Liver (tissue), 9 donors: ENCODE measurements around the gene ETNPPL. TPM values are rescaled to one million over a fixed set of nuclear protein-coding genes. Genes with fewer than 3 reads are reported as not detected.

Experiments used
- DNase-seq: peaks from one replicate; pipeline ENCODE4 v3.0.0-alpha.2; 2017; ENCODE audit warnings: low spot score
- H3K27ac ChIP-seq, 2 donors: one replicate each; pipeline ENCODE4 v1.7.0; 2013; ENCODE audit warnings: inconsistent platforms in 2 of 2, low read length in 2 of 2, control low read depth in 1 of 2, low read depth in 1 of 2, mild to moderate bottlenecking in 1 of 2
- H3K27me3 ChIP-seq, 4 donors: one replicate each; pipeline versions ENCODE4 v1.6.1 to v1.7.0; 2013; ENCODE audit warnings: low read length in 3 of 4, inconsistent platforms in 1 of 4, mild to moderate bottlenecking in 1 of 4, moderate library complexity in 1 of 4; ENCODE audit not compliant: control insufficient read depth in 4 of 4, insufficient read depth in 4 of 4
- H3K36me3 ChIP-seq, 4 donors: one replicate each; pipeline versions ENCODE4 v1.6.1 to v1.7.0; 2013; ENCODE audit warnings: low read length in 3 of 4, mild to moderate bottlenecking in 3 of 4, low read depth in 1 of 4, moderate library complexity in 1 of 4; ENCODE audit not compliant: control insufficient read depth in 4 of 4, insufficient read depth in 3 of 4
- H3K4me1 ChIP-seq, 4 donors: one replicate each; pipeline versions ENCODE4 v1.6.1 to v1.7.0; 2013; ENCODE audit warnings: low read length in 3 of 4, mild to moderate bottlenecking in 3 of 4, moderate library complexity in 1 of 4; ENCODE audit not compliant: control insufficient read depth in 4 of 4, insufficient read depth in 4 of 4
- H3K4me3 ChIP-seq, 3 donors: one replicate each; pipeline versions ENCODE4 v1.6.1 to v1.7.0; 2013; ENCODE audit warnings: low read length in 3 of 3, control low read depth in 1 of 3, low read depth in 1 of 3, mild to moderate bottlenecking in 1 of 3
- H3K9ac ChIP-seq, 2 donors: one replicate each; pipeline ENCODE4 v1.7.0; 2013; ENCODE audit warnings: low read length in 2 of 2, mild to moderate bottlenecking in 2 of 2, moderate library complexity in 2 of 2, control low read depth in 1 of 2, low read depth in 1 of 2
- H3K9me3 ChIP-seq, 4 donors: one replicate each; pipeline versions ENCODE4 v1.6.1 to v1.7.0; 2013; ENCODE audit warnings: low read length in 3 of 4; ENCODE audit not compliant: control insufficient read depth in 4 of 4
- EGR1 ChIP-seq, 2 donors: IDR thresholded peaks; 2 replicates each; pipeline ENCODE4 v1.6.1; 2016 to 2018; ENCODE audit warnings: antibody characterized with exemption in 2 of 2, low read depth in 2 of 2
- FOXA1 ChIP-seq: IDR thresholded peaks from 2 replicates; pipeline ENCODE4 v1.6.1; 2016; ENCODE audit warnings: antibody characterized with exemption
- FOXA2 ChIP-seq: IDR thresholded peaks from 2 replicates; pipeline ENCODE4 v1.6.1; 2016; ENCODE audit warnings: antibody characterized with exemption
- GABPA ChIP-seq, 2 donors: IDR thresholded peaks in 1 of 2; conservative IDR thresholded peaks in 1 of 2; 2 replicates each; pipeline ENCODE4 v1.6.1; 2016; ENCODE audit warnings: antibody characterized with exemption in 2 of 2, mild to moderate bottlenecking in 1 of 2, moderate library complexity in 1 of 2
- HNF4A ChIP-seq, 2 donors: conservative IDR thresholded peaks; 2 replicates each; pipeline ENCODE4 v1.6.1; 2016; ENCODE audit warnings: antibody characterized with exemption in 2 of 2, mild to moderate bottlenecking in 2 of 2
- HNF4G ChIP-seq: IDR thresholded peaks from 2 replicates; pipeline ENCODE4 v1.6.1; 2016; ENCODE audit warnings: antibody characterized with exemption
- JUND ChIP-seq, 2 donors: IDR thresholded peaks; 2 replicates each; pipeline ENCODE4 v1.6.1; 2016; ENCODE audit warnings: antibody characterized with exemption in 2 of 2
- NR2F2 ChIP-seq: IDR thresholded peaks from 2 replicates; pipeline ENCODE4 v1.6.1; 2016; ENCODE audit warnings: antibody characterized with exemption
- RAD21 ChIP-seq, 2 donors: IDR thresholded peaks; 2 replicates each; pipeline ENCODE4 v1.6.1; 2016; ENCODE audit warnings: antibody characterized with exemption in 2 of 2, mild to moderate bottlenecking in 2 of 2
- REST ChIP-seq: IDR thresholded peaks from 2 replicates; pipeline ENCODE4 v1.6.1; 2016; ENCODE audit warnings: antibody characterized with exemption, mild to moderate bottlenecking
- RXRA ChIP-seq, 2 donors: IDR thresholded peaks; 2 replicates each; pipeline ENCODE4 v1.6.1; 2017 to 2018; ENCODE audit warnings: antibody characterized with exemption in 2 of 2, mild to moderate bottlenecking in 1 of 2
- TAF1 ChIP-seq: conservative IDR thresholded peaks from 2 replicates; pipeline ENCODE4 v1.6.1; 2016; ENCODE audit warnings: antibody characterized with exemption, mild to moderate bottlenecking
- YY1 ChIP-seq: IDR thresholded peaks from 2 replicates; pipeline ENCODE4 v1.6.1; 2016; ENCODE audit warnings: antibody characterized with exemption, mild to moderate bottlenecking
- WGBS: extraction: QIAGEN DNeasy Blood & Tissue Kit; methylation state at CpG from one replicate; pipeline ENCODE4 v1.1.7; 2013; 5-methylcytosine and 5-hydroxymethylcytosine counted together
- polyA plus RNA-seq, 2 donors: library from polyadenylated mRNA; stranded (reverse) in 1 of 2; unstranded in 1 of 2; fragments of 200-250 nt in 1 of 2; fragments of >200 nt in 1 of 2; fragmentation: Nextera tagmentation in 1 of 2; extraction: Ambion mirVana in 1 of 2; gene quantifications; one replicate each; pipeline versions ENCODE4 v1.2.1 to v1.2.3, GENCODE V29; 2013 to 2015
- total RNA-seq, 2 donors: library from RNA; depleted of rRNA; stranded (reverse); fragments of >200 nt; gene quantifications; one replicate each; pipeline ENCODE4 v1.2.3, GENCODE V29; 2014
- TF ChIP-seq, protein P1 (sequence below): fragments of 150-350 bp; IDR thresholded peaks from 2 replicates; pipeline ENCODE4 v1.5.1; 2017; ENCODE audit warnings: improper control_type of control experiment, low read depth, low read length; ENCODE audit not compliant: missing input control
- TF ChIP-seq, protein P2 (sequence below): IDR thresholded peaks from 2 replicates; pipeline ENCODE4 v1.6.1; 2016; ENCODE audit warnings: antibody characterized with exemption
- TF ChIP-seq, protein P3 (sequence below): IDR thresholded peaks from 2 replicates; pipeline ENCODE4 v1.6.1; 2016; ENCODE audit warnings: antibody characterized with exemption
- TF ChIP-seq, protein P4 (sequence below): IDR thresholded peaks from 2 replicates; pipeline ENCODE4 v1.6.1; 2016; ENCODE audit warnings: antibody characterized with exemption
- donor health status: healthy.
- donor health status: healthy.
- donor health status: healthy.
- donor health status: healthy.
- donor health status: healthy.

ETNPPL gene
- total and polyA plus RNA-seq, 4 donors, result 2.5 to 43.3 (median 25.3) TPM

GRCh38 chr4:108763986-108764385 lies 1.1 kb upstream of the ETNPPL start:
- WGBS, result 50% methylated on average over 4 of the region's 4 CpGs
- no peak for DNase-seq
- Histone ChIP-seq H3K9me3 (no peaks in the 10 kb centered on the region), H3K27me3 (no peaks in the 10 kb centered on the region), H3K36me3 (peaks cover 0 to 4% (median 0%) of the 10 kb centered on the region in 4 donors), H3K27ac (peak overlapping the region; percentile 72 to 94), H3K4me3 (no peak overlapping the region), H3K9ac (no peak overlapping the region), H3K4me1 (peaks cover 10 to 35% (median 24%) of the 10 kb centered on the region in 4 donors)
- no peak for TF ChIP-seq FOXA1
- TF ChIP-seq GABPA (IDR thresholded peaks at IDR 0.05 in 1 of 2, conservative IDR thresholded peaks at IDR 0.05 in 1 of 2), result no peak
- TF ChIP-seq JUND (IDR thresholded peaks at IDR 0.05), result no peak
- TF ChIP-seq, protein P1, sequence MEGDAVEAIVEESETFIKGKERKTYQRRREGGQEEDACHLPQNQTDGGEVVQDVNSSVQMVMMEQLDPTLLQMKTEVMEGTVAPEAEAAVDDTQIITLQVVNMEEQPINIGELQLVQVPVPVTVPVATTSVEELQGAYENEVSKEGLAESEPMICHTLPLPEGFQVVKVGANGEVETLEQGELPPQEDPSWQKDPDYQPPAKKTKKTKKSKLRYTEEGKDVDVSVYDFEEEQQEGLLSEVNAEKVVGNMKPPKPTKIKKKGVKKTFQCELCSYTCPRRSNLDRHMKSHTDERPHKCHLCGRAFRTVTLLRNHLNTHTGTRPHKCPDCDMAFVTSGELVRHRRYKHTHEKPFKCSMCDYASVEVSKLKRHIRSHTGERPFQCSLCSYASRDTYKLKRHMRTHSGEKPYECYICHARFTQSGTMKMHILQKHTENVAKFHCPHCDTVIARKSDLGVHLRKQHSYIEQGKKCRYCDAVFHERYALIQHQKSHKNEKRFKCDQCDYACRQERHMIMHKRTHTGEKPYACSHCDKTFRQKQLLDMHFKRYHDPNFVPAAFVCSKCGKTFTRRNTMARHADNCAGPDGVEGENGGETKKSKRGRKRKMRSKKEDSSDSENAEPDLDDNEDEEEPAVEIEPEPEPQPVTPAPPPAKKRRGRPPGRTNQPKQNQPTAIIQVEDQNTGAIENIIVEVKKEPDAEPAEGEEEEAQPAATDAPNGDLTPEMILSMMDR, result no peak
- TF ChIP-seq, protein P2, sequence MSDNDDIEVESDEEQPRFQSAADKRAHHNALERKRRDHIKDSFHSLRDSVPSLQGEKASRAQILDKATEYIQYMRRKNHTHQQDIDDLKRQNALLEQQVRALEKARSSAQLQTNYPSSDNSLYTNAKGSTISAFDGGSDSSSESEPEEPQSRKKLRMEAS, result no peak
- no peak for TF ChIP-seq REST
- TF ChIP-seq YY1, result no peak
- TF ChIP-seq HNF4A (conservative IDR thresholded peaks at IDR 0.05), result peak in 1 of 2 donors; percentile 10
- TF ChIP-seq RAD21 (IDR thresholded peaks at IDR 0.05), result no peak
- peak; percentile 73 to 84 for TF ChIP-seq RXRA (IDR thresholded peaks at IDR 0.05)
- TF ChIP-seq EGR1 (IDR thresholded peaks at IDR 0.05; ENCODE audit: low read depth in 2 of 2), result no peak
- TF ChIP-seq, protein P3, sequence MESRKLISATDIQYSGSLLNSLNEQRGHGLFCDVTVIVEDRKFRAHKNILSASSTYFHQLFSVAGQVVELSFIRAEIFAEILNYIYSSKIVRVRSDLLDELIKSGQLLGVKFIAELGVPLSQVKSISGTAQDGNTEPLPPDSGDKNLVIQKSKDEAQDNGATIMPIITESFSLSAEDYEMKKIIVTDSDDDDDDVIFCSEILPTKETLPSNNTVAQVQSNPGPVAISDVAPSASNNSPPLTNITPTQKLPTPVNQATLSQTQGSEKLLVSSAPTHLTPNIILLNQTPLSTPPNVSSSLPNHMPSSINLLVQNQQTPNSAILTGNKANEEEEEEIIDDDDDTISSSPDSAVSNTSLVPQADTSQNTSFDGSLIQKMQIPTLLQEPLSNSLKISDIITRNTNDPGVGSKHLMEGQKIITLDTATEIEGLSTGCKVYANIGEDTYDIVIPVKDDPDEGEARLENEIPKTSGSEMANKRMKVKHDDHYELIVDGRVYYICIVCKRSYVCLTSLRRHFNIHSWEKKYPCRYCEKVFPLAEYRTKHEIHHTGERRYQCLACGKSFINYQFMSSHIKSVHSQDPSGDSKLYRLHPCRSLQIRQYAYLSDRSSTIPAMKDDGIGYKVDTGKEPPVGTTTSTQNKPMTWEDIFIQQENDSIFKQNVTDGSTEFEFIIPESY, result no peak
- TF ChIP-seq NR2F2, result no peak
- TF ChIP-seq TAF1, result no peak
- no peak for TF ChIP-seq FOXA2
- TF ChIP-seq HNF4G, result no peak

- H3K9ac ChIP-seq, result peak overlapping the region; percentile 49 to 57
- no peaks in the 10 kb centered on the region for H3K9me3 ChIP-seq
- 6% methylated on average over 11 of the region's 11 CpGs for WGBS
- no peak for DNase-seq
- H3K4me3 ChIP-seq, result peak overlapping the region; percentile 59 to 85 (median 80)
- H3K27ac ChIP-seq, result peak overlapping the region; percentile 72 to 94
- H3K27me3 ChIP-seq, result no peaks in the 10 kb centered on the region
- peaks cover 10 to 35% (median 24%) of the 10 kb centered on the region in 4 donors for H3K4me1 ChIP-seq
- peaks cover 0 to 4% (median 0%) of the 10 kb centered on the region in 4 donors for H3K36me3 ChIP-seq
- TF ChIP-seq NR2F2, result no peak
- no peak for TF ChIP-seq EGR1 (IDR thresholded peaks at IDR 0.05; ENCODE audit: low read depth in 2 of 2)
- no peak for TF ChIP-seq FOXA2
- no peak for TF ChIP-seq JUND (IDR thresholded peaks at IDR 0.05)
- TF ChIP-seq YY1, result peak; percentile 77
- TF ChIP-seq TAF1, result peak; percentile 48
- TF ChIP-seq, protein P4, sequence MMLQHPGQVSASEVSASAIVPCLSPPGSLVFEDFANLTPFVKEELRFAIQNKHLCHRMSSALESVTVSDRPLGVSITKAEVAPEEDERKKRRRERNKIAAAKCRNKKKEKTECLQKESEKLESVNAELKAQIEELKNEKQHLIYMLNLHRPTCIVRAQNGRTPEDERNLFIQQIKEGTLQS, result no peak
- TF ChIP-seq RAD21 (IDR thresholded peaks at IDR 0.05), result no peak
- no peak for TF ChIP-seq GABPA (IDR thresholded peaks at IDR 0.05 in 1 of 2, conservative IDR thresholded peaks at IDR 0.05 in 1 of 2)
- TF ChIP-seq HNF4G, result no peak
Observed at GRCh38 chr4:108763226-108763593, 357 bp upstream of the ETNPPL start.
